HG02870 (cell line): ENCODE data around the gene SETD5.
"Not testable (repeated sequence)": the region's sequence is repeated elsewhere in the genome, so short reads cannot be mapped to it uniquely, and the experiment has no call there.

Experiments
- ATAC-seq: cut with Tn5 transposase; IDR thresholded peaks from one replicate; pipeline ENCODE4 v1.9.1; 2021; ENCODE audit warnings: mild to moderate bottlenecking, moderate library complexity; ENCODE audit not compliant: unreplicated experiment

The SETD5 gene

DNA sequence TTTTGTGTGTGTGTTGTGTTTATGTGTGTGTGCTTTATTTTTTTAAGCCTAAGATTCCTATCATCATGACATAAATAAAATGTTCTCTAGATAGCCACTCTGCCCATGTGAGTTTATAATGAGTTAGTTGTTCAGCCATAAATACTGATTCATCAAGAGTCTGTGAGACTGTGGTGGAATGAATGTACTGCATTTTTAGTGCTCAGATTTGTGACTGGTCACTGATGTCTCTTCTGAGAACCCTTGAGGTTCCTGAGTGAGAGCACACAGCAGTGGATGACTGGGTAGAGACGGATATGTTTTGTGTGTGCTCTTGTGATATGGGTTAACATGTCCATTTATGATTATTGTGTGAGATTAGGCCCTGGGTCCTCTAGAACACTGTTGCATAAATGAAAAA, 51.2 kb downstream of the SETD5 start:
- no peak for ATAC-seq

DNA sequence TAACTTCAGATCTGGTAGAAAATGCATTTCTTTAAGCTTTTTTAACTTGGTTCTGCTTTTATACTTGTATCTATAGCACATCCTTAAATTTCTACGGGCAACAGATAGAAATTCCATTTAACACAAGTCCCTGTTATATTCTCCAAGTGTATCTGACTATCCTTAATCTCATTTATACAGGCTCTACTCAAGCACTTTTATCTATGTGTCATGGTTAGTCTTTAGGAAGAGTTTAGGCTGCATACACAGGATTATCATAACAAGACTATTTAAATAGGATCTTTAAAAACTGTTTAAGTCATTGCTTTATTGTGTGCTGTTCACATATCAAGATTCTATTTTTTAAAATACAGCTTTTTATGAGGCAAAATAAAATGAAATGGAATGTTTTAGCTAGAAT, 52.7 kb downstream of the SETD5 start:
- ATAC-seq, result no peak

DNA sequence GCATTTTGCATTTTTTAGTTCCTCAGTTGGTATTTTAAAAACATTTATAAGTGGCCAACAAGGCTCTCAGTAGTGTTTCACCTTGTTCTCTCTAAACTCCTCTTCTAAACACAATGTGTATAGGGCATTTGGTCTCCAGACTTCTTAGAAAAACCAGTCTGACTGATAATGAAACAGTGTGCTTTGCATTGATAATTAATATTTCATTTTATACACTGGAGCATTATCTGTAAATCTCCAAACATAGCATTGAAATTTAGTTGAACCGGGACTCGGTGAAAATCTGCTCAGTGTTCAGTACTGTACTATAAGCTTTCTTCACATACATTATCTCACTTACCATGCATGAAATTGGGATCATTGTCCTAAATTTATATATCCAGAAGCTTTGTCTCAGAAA, 53.6 kb downstream of the SETD5 start:
- ATAC-seq, result no peak

DNA sequence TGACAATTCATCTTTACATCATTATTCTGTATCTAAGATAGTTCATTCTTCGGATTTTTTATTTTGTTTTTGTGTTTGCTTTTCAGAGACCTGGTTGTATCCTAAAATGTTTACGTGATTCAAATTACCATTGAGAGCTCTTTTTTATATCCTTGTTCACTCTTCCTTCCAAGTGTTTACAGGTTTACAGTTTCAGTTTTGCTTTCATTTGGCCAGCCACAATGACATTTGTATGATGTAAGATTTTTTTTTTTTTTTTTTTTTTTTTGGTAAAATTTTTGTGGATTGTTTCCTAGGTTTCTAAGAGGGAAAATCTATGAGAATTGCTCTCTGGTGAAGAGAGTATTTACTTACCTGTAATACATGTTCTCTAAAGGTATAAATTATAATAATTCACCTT, 55.0 kb downstream of the SETD5 start:
- ATAC-seq, result no peak

DNA sequence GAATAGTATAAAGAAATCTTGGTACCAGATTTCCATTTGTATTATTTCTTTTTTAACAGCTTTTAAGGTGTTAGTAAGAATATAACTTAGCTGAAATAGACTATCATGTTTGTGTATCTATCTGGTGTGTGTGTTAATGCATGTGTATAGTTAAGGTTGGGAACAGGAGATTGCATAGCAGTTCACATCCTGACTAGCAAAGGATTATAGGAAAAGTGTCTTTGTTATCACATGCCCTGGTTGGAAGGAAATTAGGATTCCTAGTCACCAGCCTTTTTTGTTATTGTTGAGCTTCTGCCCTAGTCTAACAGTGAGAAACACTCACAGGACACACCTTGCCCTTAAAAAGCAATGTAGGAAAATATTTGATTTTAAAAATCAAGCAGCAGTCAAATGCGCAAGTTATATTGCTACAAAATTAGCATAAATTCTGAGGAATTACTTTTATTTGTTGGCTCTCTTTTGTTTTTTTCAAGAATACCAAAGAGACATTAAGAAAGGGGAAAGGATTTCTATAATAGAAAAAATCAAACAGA, 58.2 kb downstream of the SETD5 start:
- ATAC-seq, result no peak

DNA sequence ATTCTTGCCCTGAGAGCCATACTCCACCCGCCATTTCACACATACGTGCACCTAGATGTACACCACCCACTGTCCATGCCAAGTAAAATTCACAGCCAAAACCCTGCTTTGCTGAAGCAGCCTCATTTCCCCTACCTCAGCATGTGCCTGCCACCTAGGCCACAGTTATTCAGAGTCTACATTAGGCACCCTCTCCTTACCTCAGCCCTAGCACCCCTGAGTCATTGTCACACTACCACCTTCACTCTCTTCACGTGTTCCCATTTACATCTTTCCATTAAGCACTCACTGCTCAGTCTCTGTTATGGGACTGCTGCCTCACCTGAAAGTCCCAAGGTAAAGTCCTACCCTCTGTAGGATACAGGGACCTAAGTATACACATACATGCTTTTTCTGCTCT, 70.0 kb downstream of the SETD5 start:
- ATAC-seq, result no peak

DNA sequence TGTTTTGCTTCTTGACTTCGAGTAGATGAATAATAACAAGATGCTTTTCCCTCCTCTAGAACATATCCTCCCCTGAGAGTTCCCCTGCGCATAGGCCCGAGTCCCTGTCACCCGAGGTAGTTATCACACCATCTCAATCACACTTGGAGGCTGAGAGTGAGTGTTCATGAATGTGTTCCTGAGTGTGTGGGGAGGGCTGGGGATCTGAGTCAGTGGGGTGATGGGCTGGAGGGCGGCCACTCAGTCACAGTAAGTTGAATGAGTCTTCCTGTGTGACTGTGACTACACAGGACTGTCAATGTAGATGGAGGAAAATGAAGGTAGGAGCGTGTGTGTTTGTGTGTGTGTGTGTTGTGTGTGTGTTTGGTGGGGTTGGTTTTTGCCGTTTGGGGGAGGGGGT, 71.0 kb downstream of the SETD5 start:
- ATAC-seq, result no peak

DNA sequence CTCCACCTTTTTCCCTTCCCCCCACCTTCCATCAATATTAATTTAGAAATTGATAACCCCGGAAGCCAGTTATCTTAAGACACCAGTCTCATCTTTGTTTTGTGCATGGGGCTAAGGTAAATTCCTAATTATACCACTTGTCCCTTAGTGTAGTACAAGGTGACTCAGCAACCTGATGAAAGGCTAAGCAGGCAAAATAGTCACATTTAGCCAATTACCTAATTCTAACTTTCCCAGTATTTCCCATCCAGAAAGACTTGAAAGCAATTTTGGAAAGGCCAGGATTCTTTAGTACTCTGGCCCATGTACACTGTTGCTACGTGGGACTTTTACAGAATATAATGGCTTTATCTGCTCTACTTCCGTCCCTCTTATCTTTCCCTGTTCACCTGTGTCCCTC, 72.6 kb downstream of the SETD5 start:
- ATAC-seq, result no peak

DNA sequence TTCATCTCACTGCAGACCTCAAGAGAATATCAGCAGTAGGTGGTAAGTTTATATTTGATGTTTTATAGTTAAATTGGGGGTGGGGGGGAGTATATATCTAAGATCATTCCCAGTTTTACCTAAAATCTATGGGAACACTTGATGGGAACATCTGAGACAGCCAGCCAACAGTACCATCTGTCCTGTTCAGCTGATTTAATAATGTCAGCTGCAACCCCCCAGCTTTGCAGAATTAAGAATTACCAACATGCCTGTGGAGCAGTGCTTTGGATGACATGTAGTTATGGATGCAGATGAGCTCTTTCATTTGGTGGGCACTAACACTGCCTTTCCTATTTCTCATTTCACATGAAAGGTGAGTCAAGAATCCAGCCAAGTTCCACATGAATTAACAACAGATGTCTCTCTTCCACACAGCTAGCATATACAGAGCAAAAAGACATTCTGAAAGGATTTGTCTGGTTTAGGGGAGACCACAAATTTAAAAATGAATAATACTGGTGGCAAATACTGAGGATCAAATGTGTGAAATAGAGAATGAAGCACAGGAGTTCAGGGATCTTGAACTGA, 76.2 kb downstream of the SETD5 start:
- ATAC-seq, result no peak

DNA sequence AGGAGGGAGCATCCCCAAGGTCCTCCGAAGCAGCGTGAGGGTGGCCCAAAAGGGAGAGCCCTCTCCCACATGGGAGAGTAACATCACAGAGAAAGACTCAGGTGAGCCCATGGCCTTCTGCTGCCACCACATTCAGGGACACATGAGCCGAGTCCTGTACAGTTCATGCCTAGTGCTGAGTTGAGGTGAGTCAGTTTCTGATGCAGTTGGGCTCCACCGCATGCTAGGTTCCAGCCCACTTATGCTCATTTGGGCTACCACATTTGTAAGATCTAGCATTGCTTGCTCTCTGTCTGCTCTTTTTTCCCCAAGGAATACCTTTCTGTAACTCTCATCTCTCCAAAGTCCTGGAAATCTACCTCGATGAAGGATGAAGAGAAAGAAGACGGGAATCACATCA, 77.1 kb downstream of the SETD5 start:
- no peak for ATAC-seq

DNA sequence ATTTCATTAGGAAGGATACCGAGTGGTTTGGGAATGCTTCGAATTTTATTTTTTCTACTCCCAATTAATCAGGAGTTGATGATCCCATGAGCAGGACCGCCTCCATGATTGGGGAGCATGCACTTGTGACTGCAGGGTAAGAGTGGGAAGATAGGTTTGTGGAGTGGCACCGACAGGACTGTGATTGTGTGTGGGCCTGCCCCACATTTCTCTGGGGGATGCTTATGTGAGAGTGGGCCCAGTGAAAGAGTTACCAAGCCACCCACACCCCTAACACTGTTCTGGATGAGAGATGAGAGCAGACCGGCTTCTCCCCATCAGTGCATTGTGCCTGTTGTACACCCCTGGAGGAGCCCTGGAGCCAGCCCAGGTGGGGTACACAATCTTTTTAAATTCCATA, 79.5 kb downstream of the SETD5 start:
- ATAC-seq, result no peak

DNA sequence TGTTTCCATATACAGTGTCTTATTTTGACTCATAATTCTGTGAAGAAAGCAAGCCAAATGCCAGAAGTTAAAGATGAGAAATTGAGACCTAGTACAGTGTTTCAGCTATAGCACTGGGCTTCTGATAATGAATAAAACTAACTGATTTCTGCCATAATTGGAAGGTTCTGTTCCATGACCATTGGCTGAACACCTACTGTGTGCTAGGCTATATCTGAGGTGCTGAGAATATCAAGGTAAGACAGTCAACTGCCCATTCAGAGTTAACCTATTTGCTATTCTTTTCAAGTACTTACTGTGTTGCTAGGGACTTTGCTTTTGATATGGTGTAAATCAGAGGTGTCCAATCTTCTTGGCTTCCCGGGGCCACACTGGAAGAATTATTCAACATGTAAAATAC, 82.8 kb downstream of the SETD5 start:
- ATAC-seq, result no peak

DNA sequence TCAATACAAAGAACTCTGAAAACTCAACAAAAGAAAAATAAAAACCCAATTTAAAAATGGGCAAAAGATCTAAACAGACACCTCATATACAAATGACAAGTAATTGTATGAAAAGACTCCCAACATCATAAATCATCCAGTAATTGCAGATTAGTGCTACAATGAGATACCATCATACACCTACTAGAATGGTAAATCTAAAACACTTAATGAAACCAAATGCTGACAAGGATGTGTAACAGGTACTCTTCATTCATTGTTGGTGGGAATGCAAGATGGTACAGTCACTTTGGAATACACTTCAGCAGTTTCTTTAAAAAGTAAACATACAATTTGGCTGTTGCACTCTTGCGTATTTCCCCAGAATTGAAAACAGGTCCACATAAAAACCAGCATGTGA, 87.8 kb downstream of the SETD5 start:
- ATAC-seq, result no peak

DNA sequence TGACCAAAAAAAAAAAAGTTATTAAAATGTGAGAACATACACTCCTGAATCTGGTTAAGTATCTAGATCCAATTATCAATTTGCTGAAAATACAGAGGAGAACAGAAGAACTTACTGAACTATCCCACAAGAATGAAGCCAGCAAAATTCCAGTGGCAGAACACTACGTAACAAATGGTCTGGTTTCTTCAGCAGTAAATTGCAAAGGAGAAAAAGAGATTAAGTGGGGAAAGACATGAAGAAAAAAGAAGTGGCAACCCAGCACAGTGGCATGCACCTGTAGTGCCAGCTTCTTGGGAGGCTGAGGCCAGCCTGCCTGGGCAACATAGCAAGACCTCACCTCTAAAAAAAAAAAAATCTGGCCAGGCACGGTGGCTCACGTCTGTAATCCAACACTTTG, 94.1 kb downstream of the SETD5 start:
- ATAC-seq, result no peak

DNA sequence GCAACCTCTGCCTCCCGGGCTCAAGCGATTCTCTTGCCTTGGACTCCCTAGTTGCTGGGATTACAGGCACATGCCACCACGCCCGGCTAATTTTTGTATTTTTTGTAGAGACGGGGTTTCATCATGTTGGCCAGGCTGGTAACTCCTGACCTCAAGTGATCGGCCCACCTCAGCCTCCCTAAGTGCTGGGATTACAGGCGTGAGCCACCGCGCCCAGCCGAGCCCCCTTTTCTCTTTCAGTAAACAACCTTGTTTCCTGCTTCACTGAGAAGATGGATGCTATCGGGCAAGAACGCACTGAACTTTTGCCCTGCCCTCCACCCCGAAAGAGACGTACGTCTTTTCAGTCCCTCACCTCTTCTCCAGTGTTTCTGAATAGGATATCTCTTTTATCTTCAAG, 96.6 kb downstream of the SETD5 start:
- ATAC-seq, result not testable (repeated sequence)

DNA sequence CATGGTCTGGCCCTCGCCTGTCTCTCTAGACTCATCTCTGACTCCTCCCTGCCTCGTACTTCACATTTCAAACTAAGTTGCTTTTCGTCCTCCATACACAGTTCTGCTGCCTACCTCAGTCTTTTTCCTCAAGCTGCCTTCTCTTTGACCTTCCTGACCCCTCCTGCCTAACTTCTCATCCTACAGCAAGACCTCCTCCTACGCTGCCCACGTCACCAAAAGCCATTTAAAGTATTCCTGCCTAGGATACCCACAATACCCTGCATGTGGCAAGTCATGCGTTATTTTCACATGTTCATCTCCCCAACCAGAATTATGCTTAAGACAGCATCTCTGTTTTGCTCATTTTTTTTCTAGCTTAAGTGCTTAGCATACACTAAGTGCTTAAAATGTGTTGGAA, 99.5 kb downstream of the SETD5 start:
- ATAC-seq, result no peak

DNA sequence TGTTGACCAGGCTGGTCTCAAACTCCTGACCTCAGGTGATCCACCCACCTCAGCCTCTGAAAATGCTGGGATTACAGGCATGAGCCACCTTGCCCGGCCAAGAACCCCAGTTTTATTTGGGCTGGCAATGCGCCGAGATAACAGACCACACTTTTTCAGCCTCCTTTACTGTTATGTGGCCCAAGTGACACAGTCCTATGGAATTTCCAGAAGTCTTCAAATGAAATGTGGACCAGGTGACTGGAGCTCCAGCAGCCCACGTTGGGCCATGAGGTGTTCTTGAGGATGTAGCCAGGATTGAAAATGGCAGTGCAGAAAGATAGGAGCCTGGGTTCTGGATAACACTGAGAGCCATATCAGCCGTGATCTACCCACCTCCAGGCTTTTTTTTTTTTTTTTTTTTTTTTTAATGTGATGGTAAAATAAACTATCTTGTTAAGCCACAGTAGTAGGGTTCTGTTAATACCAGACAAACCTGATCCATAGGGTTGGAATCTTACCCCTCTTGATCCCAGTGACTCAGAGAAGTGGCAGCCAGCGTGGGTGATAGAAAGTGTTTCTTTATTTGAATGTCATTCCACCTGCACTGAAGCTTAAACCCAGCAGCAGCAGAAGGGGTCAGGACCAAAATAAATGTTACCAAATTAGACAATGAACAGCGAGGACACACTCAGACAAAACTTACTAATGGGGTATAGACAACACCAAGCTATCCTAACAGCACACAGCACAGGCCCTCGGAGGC, 100.6 kb downstream of the SETD5 start:
- no peak for ATAC-seq

DNA sequence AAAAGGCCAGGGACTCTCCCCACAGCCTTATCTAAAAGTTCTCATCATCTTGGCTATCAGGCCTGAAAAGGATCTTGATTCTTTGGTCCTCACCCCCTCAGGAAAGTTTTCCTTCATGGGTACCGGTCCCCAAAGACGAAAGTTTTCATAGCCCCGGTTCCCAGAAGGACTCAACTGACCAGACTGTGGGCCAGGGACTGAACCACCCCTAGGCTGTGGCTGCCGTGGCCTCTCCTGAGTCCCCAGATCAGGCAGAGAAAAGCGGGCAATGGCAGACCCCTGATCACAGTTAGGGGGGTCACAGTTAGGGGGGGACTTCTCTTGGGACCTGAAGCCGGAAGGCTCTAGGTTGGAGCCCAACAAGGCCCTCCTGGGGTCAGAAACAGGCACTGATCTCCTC, 101.4 kb downstream of the SETD5 start:
- no peak for ATAC-seq

DNA sequence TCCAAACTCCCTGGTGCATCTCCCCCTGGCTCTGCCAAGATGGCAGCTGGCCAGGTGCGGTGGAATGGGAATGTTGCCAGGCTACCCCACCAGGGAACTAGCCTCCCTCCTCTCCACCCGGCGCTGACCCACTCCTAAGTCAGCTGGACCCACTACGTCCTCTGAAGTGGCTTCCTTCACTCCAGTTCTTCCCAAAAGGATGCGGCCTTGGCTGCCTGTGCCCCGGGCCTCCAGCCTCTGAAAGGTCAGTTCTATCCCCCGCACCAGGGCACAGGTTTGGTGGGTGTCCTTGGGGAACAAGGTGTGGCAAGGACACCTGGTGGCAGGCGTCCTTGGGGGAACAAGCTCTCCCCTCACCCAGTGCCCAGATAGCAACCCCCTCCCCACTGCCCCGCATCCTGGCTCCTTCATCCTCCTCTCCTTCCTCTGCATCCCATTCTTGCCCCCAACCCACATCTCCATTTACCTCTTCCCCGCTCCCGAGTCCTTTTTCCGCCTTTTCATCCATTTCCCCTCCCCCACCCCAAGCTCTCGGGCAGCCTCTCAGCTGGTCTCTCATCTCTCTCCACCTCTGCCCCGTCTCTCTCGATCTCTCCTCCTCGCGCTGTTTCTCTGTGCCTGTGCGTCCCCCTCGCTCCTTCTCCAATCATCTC, 102.2 kb downstream of the SETD5 start:
- ATAC-seq, result no peak

DNA sequence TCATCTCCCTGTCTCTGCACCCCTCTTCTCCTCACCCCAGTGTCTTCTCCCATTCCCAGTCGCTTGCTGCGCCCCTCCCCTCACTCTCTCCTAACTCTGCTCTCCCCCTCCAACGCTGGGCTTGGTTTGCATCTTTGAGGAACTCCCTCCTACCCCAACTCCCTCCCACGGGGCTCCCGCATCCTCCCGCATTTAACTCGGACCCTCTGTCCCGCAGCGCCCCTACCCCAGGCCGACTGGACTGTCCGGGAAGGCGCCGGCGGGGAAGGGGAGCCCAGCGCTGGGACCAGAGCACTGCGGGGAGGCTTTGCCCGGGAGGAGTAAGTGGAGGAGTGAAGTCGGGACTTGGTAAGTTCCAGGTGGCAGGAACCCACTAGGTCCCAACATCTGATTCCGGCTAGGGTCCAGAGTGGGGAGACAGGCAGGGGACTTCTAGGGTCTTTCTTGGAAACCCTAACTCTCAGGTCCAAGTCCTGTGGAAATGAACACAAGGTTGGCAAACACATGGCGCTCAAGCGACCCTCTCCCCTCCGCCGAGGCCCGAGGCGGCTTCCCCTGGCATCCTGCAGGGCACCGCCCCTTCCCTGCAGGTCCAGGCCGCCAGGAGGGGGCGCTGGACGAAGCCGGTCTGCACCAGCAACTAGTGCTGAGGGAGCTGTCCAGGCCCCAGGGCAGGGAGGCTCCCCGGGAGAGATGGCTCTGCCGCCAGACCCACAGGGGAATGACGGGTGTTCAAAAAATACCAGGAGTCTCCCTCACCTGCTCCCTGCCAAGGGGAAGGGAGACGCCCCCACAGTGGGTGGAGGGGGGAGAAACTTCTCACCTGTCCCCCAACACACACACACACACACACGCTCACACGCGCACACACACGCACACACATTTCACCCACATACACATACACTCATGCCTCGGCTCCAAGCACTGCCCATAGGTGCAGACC, 103.0 kb downstream of the SETD5 start:
- no peak for ATAC-seq

DNA sequence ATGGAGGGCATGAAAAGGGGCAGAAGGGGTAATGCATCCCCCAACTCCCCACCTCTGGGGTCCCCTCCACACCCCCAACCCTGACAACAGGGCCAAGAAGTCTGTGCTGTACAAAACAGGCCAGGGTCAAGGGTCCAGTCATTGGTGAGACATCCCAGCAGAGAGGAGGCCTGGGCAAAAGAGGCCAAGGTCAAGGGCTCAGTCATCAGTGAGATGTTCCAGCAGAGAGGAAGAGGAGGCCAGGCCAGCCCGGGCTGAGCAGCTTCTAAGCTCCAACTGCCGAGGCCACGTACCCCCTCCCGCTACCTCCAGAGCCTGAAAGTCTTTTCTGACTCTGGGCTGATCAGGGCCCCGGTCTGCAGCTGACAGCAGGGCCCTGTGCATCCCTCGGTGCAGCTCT, 103.8 kb downstream of the SETD5 start:
- ATAC-seq, result no peak
